GM18505 (cell line): ENCODE results near the gene ATG2A.

Source experiments
- ATAC-seq: cut with Tn5 transposase; IDR thresholded peaks from one replicate; pipeline ENCODE4 v1.9.1; 2021; ENCODE audit not compliant: unreplicated experiment
- POLR2A ChIP-seq: IDR thresholded peaks from 4 replicates; pipeline ENCODE4 v1.6.1; 2011; ENCODE audit warnings: borderline replicate concordance; ENCODE audit not compliant: insufficient read depth, insufficient read length; ENCODE audit errors: extremely low read depth

Gene ATG2A

GRCh38 chr11:64878494-64879243, 38.3 kb downstream of the ATG2A start, which contains the start of gene EHD1:
EHD1 (minus strand) TSS chr11:64878621; CDS start chr11:64878464, 157 bp downstream.
- peak; percentile 68 for ATAC-seq
- peak; percentile 100 for TF ChIP-seq POLR2A

GRCh38 chr11:64878223-64878493, 38.9 kb downstream of the ATG2A start:
- no peak for ATAC-seq
- TF ChIP-seq POLR2A: no peak

DNA sequence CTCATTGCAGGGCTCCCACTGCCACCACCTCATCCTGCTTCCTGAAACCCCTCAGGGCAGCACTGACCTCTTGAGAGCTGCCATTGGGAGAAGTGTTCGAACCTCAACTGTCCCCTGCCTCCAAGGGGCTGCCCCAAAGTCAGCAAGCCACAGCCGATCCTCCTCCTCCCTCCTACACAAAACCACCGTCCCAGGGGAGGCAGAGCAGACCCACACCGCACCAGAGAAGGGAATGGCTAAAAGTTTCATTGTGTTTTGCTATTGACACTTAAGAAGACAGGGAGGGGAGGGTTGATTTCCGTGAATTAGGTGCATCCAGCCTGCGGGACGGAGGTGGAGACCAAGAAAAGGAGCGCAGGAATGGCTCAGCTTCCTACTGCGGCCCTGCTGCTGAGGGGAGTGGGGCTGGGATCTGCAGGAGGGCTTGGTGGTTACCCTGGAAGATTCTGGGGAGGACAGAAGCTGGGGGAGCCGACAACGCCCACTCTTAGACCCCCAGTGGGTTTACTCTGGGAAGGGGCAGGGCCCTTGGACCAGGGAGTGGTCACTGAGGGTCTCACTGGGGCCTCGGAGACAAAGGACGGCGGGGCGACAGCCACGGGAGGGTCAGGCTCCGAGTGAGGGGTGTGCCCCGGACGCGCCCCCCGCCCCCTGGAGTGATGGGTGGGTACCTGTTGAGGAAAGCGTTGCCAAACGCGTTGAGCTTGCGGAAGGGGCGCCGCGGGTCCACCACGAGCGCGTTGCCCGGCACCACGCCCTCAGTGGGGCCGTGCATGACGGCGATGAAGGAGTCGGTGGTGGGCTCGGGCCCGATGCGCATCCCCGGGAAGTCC, 39.4 kb downstream of the ATG2A start:
- TF ChIP-seq POLR2A: no peak

DNA sequence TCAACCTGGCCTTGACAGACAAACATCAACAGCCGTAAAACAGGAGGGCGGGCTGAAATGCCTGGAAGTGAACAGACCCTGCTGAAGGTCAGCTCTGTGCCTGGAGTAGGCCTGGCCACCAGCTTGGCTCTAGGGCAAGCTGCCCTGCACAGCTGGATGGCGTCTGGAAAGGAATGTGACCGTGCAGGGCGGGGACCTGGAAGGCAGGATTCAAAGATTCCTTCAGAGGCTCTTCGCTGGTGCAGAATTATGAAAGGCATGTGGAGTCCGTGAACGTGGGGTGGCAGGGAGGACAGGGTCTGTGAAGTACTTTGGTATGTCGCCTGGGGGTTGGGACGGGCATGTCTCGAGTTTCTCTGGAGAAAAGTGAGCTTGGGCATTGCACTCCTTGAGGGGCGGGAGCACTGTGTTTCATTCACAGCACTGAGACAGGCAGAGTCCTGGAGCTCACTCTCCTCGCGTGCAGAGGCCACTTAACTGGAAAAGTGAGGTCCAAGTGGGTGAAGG, 40.1 kb downstream of the ATG2A start:
- no peak for ATAC-seq
- no peak for TF ChIP-seq POLR2A

More for the DNA sequence above, 39.4 kb downstream of the ATG2A start:
- ATAC-seq: peak; percentile 1

DNA sequence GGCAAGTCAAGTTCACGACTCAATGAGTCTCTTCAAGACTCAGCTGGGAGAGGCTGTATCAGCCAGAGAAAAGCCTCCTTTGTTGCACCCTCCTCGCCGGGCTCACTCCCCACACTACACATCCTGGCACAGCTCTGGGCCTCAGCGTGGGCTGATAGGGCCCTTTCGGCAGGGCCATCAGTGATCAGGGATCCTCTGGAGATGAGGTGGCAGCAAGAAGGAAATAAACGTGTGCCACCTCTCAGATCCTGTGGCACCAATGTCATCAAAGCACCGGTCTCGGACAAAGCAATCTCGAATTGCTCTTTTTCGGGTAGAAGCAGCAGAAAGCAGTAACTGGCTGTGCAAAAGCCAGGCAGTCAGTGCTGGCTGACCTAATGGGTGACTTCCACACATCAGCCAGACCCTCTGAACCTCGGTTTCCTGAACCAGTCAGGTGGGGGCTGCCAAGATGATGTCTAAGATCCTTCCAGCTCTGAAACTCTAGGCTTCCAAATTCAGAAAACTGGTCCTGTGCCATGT, 40.7 kb downstream of the ATG2A start:
- no peak for TF ChIP-seq POLR2A

DNA sequence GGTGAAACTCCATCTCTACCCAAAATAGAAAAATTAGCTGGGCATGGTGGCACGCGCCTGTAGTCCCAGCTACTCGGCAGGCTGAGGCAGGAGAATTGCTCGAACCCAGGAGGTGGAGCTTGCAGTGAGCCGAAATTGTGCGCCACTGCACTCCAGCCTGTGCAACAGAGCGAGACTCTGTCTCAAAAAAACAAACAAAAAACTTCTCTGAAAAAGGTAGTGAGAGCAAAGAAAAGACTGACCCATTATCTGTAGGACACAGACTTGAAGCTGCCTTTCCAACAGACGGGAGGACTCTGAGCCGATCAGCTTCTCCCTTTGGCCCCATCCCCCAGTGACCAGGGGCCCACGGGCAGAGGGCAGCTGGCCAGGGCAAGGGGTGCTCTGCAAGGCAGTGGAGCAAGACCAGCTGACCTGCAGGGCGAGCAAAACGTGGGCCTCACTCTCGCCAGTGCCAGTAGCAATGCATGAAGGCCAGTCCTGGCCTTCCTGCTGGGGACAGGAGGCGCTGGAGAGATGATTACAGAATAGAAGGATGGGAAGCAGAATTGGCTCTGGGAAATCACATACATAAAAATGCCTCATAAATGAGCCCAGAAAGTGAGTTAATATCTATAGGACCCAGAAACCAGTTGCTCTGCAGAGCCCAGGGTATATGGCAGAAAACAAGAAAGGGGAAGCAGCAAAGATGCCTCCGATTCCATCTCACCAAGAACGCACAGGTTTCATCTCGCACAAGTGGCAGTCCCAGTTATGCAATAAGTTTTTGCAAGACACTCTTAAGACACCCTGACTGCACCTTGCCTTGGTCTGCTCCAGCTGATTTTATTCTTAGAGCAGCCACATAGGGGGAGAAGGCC, 41.4 kb downstream of the ATG2A start:
- ATAC-seq: no peak
- TF ChIP-seq POLR2A: peak; percentile 27

More for the DNA sequence above, 40.7 kb downstream of the ATG2A start:
- no peak for ATAC-seq

- TF ChIP-seq POLR2A: no peak
Observed at GRCh38 chr11:64874308-64875240, 42.4 kb downstream of the ATG2A start.

GRCh38 chr11:64872790-64873488, 44.1 kb downstream of the ATG2A start:
- peak; percentile 20 for TF ChIP-seq POLR2A
- no peak for ATAC-seq

More at GRCh38 chr11:64874308-64875240, 42.4 kb downstream of the ATG2A start:
- ATAC-seq: no peak

DNA sequence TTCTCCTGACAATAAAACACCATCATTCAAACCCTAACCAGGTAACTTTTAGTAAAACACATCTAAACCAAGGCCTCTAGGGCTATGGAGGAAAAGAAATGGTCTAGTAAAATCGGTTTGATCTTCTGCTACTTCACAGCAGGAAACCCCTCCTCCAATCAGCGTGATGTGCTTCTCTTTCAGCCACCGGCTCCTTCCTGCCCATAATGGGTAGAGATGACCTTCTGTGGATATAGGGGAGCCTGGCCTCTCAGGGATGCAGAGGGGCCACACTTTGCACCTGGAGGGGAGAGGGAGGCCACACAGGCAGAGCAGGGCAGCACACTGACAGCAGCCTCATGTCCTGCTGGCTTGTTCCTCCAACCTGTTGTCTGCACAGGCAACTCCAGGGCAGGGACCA, 45.5 kb downstream of the ATG2A start:
- ATAC-seq: no peak
- no peak for TF ChIP-seq POLR2A

GRCh38 chr11:64870893-64871466, 46.0 kb downstream of the ATG2A start:
- ATAC-seq: no peak
- no peak for TF ChIP-seq POLR2A
